Hepatocyte (in vitro differentiated cells): ENCODE measurements around the gene COL20A1. TPM values are rescaled to one million over a fixed set of nuclear protein-coding genes. Genes with fewer than 3 reads are reported as not detected.

Experiments used
- DNase-seq: peaks from one replicate; pipeline ENCODE4 v3.0.0-alpha.2; 2016; ENCODE audit warnings: low spot score
- H2AFZ ChIP-seq: fragments of 200-600 bp; sonication (generic); 2 replicates; pipeline ENCODE4 v1.6.0; 2016; ENCODE audit warnings: antibody characterized with exemption, mild to moderate bottlenecking
- H3K27ac ChIP-seq: fragments of 200-600 bp; sonication (generic); 2 replicates; pipeline ENCODE4 v1.5.1; 2016; ENCODE audit warnings: mild to moderate bottlenecking
- H3K27me3 ChIP-seq: fragments of 200-600 bp; sonication (generic); 2 replicates; pipeline ENCODE4 v1.6.1; 2016
- H3K36me3 ChIP-seq: fragments of 200-600 bp; sonication (generic); replicated peaks from 2 replicates; pipeline ENCODE4 v1.5.1; 2016; ENCODE audit warnings: low read depth; ENCODE audit not compliant: insufficient read depth
- H3K4me1 ChIP-seq: fragments of 200-600 bp; sonication (generic); 2 replicates; pipeline ENCODE4 v1.5.1; 2016; ENCODE audit warnings: mild to moderate bottlenecking, moderate library complexity; ENCODE audit not compliant: insufficient read depth
- H3K4me2 ChIP-seq: fragments of 200-600 bp; sonication (generic); 2 replicates; pipeline ENCODE4 v1.6.0; 2016
- H3K4me3 ChIP-seq: fragments of 200-600 bp; sonication (generic); 2 replicates; pipeline ENCODE4 v1.5.1; 2016; ENCODE audit warnings: mild to moderate bottlenecking
- H3K79me2 ChIP-seq: fragments of 200-600 bp; sonication (generic); 2 replicates; pipeline ENCODE4 v1.6.0; 2017; ENCODE audit warnings: mild to moderate bottlenecking
- H3K9me2 ChIP-seq: fragments of 200-600 bp; sonication (generic); replicated peaks from 2 replicates; pipeline ENCODE4 v1.6.0; 2017; ENCODE audit warnings: mild to moderate bottlenecking; ENCODE audit not compliant: insufficient read depth
- H3K9me3 ChIP-seq: fragments of 200-600 bp; sonication (generic); 2 replicates; pipeline ENCODE4 v1.5.1; 2016; ENCODE audit warnings: low read depth, mild to moderate bottlenecking
- H4K20me1 ChIP-seq: fragments of 200-600 bp; sonication (generic); 2 replicates; pipeline ENCODE4 v1.6.0; 2016; ENCODE audit warnings: mild to moderate bottlenecking; ENCODE audit not compliant: insufficient read depth, poor library complexity, severe bottlenecking
- CTCF ChIP-seq: fragments of 200-600 bp; sonication (generic); IDR thresholded peaks from 2 replicates; pipeline ENCODE4 v1.5.1; 2016; ENCODE audit warnings: antibody characterized with exemption, mild to moderate bottlenecking; ENCODE audit not compliant: poor library complexity
- EZH2 ChIP-seq: fragments of 200-600 bp; sonication (generic); IDR thresholded peaks from 2 replicates; pipeline ENCODE4 v1.6.1; 2016; ENCODE audit warnings: antibody characterized with exemption, mild to moderate bottlenecking, borderline replicate concordance
- EZH2phosphoT487 ChIP-seq: fragments of 200-600 bp; sonication (generic); IDR thresholded peaks from one replicate; pipeline ENCODE4 v1.6.1; 2018; ENCODE audit warnings: antibody characterized with exemption, mild to moderate bottlenecking, low read depth, moderate library complexity; ENCODE audit not compliant: unreplicated experiment, severe bottlenecking
- WGBS: methylation state at CpG from one replicate; pipeline ENCODE4 v1.1.6; 2016; ENCODE audit warnings: low lambda C conversion rate; ENCODE audit errors: missing lambda C conversion rate; 5-methylcytosine and 5-hydroxymethylcytosine counted together
- polyA plus RNA-seq: library from polyadenylated mRNA; unstranded; fragments of >200 nt; fragmentation: Nextera tagmentation; extraction: Ambion mirVana; gene quantifications from 2 replicates; pipeline ENCODE4 v1.2.1, GENCODE V29; 2016
- total RNA-seq: library from RNA; depleted of rRNA; stranded (reverse); fragments of >200 nt; gene quantifications from 2 replicates; pipeline ENCODE4 v1.2.3, GENCODE V29; 2014

Gene COL20A1
- total and polyA plus RNA-seq, 2 experiments from 2014 or later = not detected

DNA sequence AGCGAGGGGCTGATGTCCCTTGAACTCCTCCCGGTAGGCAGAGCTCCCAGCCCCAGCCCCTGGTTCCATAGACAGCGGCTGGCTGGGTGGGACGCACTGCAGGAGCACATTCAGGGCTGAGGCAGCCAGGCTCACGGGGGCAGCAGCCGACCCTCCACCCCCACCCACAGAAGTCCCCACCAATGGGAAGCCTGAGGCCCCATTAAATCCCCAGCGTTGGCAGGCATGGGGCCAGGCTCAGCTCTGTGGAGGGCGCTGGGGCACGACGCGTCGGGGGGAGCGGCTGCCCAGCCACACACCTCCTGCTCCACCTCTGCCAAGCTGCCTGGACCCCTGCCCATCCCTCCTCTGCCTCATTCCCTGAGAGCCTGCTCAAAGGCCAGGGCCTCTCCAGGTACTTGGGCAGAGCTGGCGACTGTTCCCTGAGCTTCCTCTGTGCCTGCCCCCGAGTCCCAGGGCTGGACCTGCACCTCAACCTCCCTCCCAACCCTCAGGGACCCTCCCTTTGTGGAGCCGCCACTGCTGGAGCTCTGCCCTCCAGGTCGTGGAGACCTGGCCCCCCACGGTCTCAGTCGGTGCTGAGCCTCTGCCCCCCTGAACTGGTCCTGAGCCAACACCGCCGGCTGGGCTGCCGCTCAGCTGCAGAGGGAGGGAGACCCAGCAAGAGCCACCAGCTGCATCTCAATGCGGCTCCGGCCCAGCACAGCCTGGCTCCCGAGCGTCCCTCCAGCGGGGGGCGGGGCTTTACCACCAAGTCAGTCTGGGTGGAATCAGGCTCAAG is 59.0 kb downstream of the COL20A1 start:
- Histone ChIP-seq H3K4me2 (no peak overlapping the region), H3K27me3 (no peaks in the 10 kb centered on the region), H3K9me3 (no peaks in the 10 kb centered on the region), H3K9me2 (no peaks in the 10 kb centered on the region), H3K79me2 (no peaks in the 10 kb centered on the region), H3K36me3 (no peaks in the 10 kb centered on the region), H2AFZ (no peak overlapping the region), H3K4me3 (no peak overlapping the region), H3K4me1 (no peaks in the 10 kb centered on the region), H3K27ac (no peak overlapping the region), H4K20me1 (no peaks in the 10 kb centered on the region)
- WGBS = 53% methylated on average over 24 of the region's 28 CpGs
- no peak for TF ChIP-seq CTCF
- TF ChIP-seq EZH2 = no peak
- TF ChIP-seq EZH2phosphoT487 = no peak
- peak; percentile 56 for DNase-seq

DNA sequence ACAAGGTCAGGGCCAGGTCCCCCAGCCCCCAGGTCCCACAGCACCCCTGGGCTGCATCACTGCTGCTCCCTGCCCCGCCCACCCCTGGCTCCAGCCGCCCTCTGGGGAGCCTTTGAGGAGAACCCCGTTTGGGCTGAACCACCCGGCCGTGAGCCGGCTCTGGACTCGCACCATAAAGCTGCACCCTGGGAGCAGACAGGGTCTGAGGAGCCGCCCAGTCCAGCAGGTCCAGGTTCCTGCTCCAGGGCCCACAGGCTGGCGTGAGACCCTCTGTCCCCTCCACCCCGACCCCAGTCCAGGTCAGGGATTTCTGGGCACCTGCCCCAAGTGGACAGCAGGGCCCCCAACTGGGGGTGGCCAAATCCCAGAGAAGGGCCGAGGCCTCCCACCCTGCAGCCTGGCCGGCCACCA is 59.8 kb downstream of the COL20A1 start:
- no peaks in the 10 kb centered on the region for H3K79me2 ChIP-seq
- no peak overlapping the region for H2AFZ ChIP-seq
- H3K4me3 ChIP-seq = no peak overlapping the region
- no peak overlapping the region for H3K27ac ChIP-seq
- TF ChIP-seq EZH2phosphoT487 (no peak), CTCF (no peak), EZH2 (no peak)
- DNase-seq = no peak
- no peaks in the 10 kb centered on the region for H4K20me1 ChIP-seq
- H3K27me3 ChIP-seq = no peaks in the 10 kb centered on the region
- no peaks in the 10 kb centered on the region for H3K4me1 ChIP-seq
- no peak overlapping the region for H3K4me2 ChIP-seq
- 71% methylated on average over 9 of the region's 12 CpGs for WGBS
- no peaks in the 10 kb centered on the region for H3K9me2 ChIP-seq
- no peaks in the 10 kb centered on the region for H3K36me3 ChIP-seq
- H3K9me3 ChIP-seq = no peaks in the 10 kb centered on the region

DNA sequence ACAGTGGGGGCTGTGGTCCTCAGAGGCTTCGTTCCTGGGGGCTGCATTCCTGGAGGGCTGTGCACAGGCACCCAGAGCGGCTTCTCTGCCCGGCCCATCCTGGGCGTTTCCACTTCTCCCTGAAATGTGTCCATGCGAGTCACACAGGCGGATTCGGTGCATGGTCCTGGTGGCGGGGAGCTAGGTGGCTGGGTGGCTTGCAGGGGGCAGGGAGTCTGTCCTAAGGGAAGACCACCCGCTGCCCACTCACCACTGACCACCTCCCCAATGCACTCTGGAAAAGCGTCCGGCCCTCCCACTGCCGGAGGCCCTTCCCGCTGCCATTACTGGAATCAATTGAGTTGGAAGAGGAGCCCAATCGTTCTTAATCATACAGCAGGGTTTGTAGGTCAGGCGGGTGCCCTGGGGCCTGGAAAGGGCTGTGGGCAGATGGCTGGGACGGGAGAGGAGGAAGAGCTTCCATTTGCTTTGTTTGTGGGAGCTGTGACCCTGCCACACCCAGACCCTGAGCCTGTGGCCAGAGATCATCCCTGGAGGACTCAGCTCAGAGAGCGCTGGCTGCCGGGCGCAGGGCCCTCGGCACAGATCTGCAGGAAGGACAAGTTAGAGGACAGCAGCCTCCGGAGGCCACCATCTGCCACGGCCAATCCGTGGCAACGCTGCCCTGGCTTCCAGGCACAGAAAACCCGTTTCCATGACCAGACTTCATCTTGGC is 61.8 kb downstream of the COL20A1 start:
- TF ChIP-seq CTCF = no peak
- TF ChIP-seq EZH2 = no peak
- TF ChIP-seq EZH2phosphoT487 = no peak
- Histone ChIP-seq H3K27me3 (no peaks in the 10 kb centered on the region), H3K36me3 (no peaks in the 10 kb centered on the region), H3K27ac (no peak overlapping the region), H3K79me2 (no peaks in the 10 kb centered on the region), H3K4me1 (no peaks in the 10 kb centered on the region), H4K20me1 (no peaks in the 10 kb centered on the region), H3K9me3 (no peaks in the 10 kb centered on the region), H3K9me2 (no peaks in the 10 kb centered on the region), H3K4me2 (no peak overlapping the region), H3K4me3 (no peak overlapping the region), H2AFZ (no peak overlapping the region)
- 88% methylated on average over 23 of the region's 25 CpGs for WGBS
- no peak for DNase-seq
